Measurements from ENCODE around the gene CRACDL. TPM values are rescaled to one million over a fixed set of nuclear protein-coding genes. Genes with fewer than 3 reads are reported as not detected.

CRACDL gene
- total RNA-seq, 1 experiment from 2014 or later: 1.1 TPM

GRCh38 chr2:98761909-98762308 is 174.1 kb downstream of the CRACDL start:
- CTCF ChIA-PET: no interaction called here
- no peak overlapping the region for H3K4me3 Mint-ChIP-seq (ENCODE audit: unreplicated experiment)
- POLR2A ChIA-PET: no interaction called here
- intact Hi-C loops (cut with micrococcal nuclease; ENCODE audit: unreplicated experiment): no loop called here
- no peaks in the 10 kb centered on the region for H3K9me3 Mint-ChIP-seq (ENCODE audit: unreplicated experiment)
- no peak for DNase-seq
- TF ChIP-seq CTCF (IDR thresholded peaks at IDR 0.05; ENCODE audit: insufficient read depth in 1 of 2, low read depth in 1 of 2, low read length in 1 of 2, severe bottlenecking in 1 of 2, unreplicated experiment in 1 of 2): no peak
- BruUV-seq (replicated peaks): no TSS peak
- no peaks in the 10 kb centered on the region for H3K27me3 ChIP-seq (replicated peaks; ENCODE audit: control insufficient read depth, insufficient read depth, low read length)
- H3K27me3 Mint-ChIP-seq (ENCODE audit: insufficient read depth, unreplicated experiment): no peaks in the 10 kb centered on the region
- no peaks in the 10 kb centered on the region for H3K36me3 ChIP-seq (ENCODE audit: control insufficient read depth, insufficient read depth, low read length)
- H3K36me3 Mint-ChIP-seq (ENCODE audit: insufficient read depth, unreplicated experiment): peaks cover 9% of the 10 kb centered on the region
- no peaks in the 10 kb centered on the region for H3K9me3 ChIP-seq
- peaks cover 21% of the 10 kb centered on the region for H3K4me1 Mint-ChIP-seq (ENCODE audit: low read depth, unreplicated experiment)
- peaks cover 23% of the 10 kb centered on the region for H3K4me1 ChIP-seq
- no peak overlapping the region for H3K4me3 ChIP-seq (ENCODE audit: low read depth, low read length)
- H3K27ac Mint-ChIP-seq (ENCODE audit: unreplicated experiment): no peak overlapping the region

- BruUV-seq (replicated peaks): no TSS peak
- POLR2A ChIA-PET: no interaction called here
Measured at GRCh38 chr2:98761267-98761781, 174.7 kb downstream of the CRACDL start.

GRCh38 chr2:98759827-98760625 is 176.0 kb downstream of the CRACDL start:
- Mint-ChIP-seq H3K27me3 (ENCODE audit: insufficient read depth, unreplicated experiment) (no peaks in the 10 kb centered on the region), H3K4me3 (ENCODE audit: unreplicated experiment) (no peak overlapping the region), H3K9me3 (ENCODE audit: unreplicated experiment) (no peaks in the 10 kb centered on the region), H3K36me3 (ENCODE audit: insufficient read depth, unreplicated experiment) (no peaks in the 10 kb centered on the region), H3K27ac (ENCODE audit: unreplicated experiment) (no peak overlapping the region), H3K4me1 (ENCODE audit: low read depth, unreplicated experiment) (peaks cover 11% of the 10 kb centered on the region)
- TF ChIP-seq CTCF (IDR thresholded peaks at IDR 0.05; ENCODE audit: insufficient read depth in 1 of 2, low read depth in 1 of 2, low read length in 1 of 2, severe bottlenecking in 1 of 2, unreplicated experiment in 1 of 2): no peak
- H3K36me3 ChIP-seq (ENCODE audit: control insufficient read depth, insufficient read depth, low read length): no peaks in the 10 kb centered on the region
- no peaks in the 10 kb centered on the region for H3K9me3 ChIP-seq
- H3K27me3 ChIP-seq (replicated peaks; ENCODE audit: control insufficient read depth, insufficient read depth, low read length): no peaks in the 10 kb centered on the region
- peaks cover 13% of the 10 kb centered on the region; the same call in 1 of the 2 replicates for H3K4me1 ChIP-seq
- intact Hi-C loops (cut with micrococcal nuclease; ENCODE audit: unreplicated experiment): no loop called here
- BruUV-seq (replicated peaks): no TSS peak
- ChIA-PET POLR2A (no interaction called here), CTCF (no interaction called here)
- H3K4me3 ChIP-seq (ENCODE audit: low read depth, low read length): no peak overlapping the region
- DNase-seq: no peak

More at GRCh38 chr2:98761267-98761781, 174.7 kb downstream of the CRACDL start:
- no peak overlapping the region for H3K4me3 ChIP-seq (ENCODE audit: low read depth, low read length)
- no peak for TF ChIP-seq CTCF (IDR thresholded peaks at IDR 0.05; ENCODE audit: insufficient read depth in 1 of 2, low read depth in 1 of 2, low read length in 1 of 2, severe bottlenecking in 1 of 2, unreplicated experiment in 1 of 2)
- Mint-ChIP-seq H3K27me3 (ENCODE audit: insufficient read depth, unreplicated experiment) (no peaks in the 10 kb centered on the region), H3K4me3 (ENCODE audit: unreplicated experiment) (no peak overlapping the region), H3K9me3 (ENCODE audit: unreplicated experiment) (no peaks in the 10 kb centered on the region), H3K4me1 (ENCODE audit: low read depth, unreplicated experiment) (peaks cover 15% of the 10 kb centered on the region), H3K36me3 (ENCODE audit: insufficient read depth, unreplicated experiment) (peaks cover 4% of the 10 kb centered on the region), H3K27ac (ENCODE audit: unreplicated experiment) (no peak overlapping the region)
- H3K9me3 ChIP-seq: no peaks in the 10 kb centered on the region
- intact Hi-C loops (cut with micrococcal nuclease; ENCODE audit: unreplicated experiment): no loop called here
- H3K27me3 ChIP-seq (replicated peaks; ENCODE audit: control insufficient read depth, insufficient read depth, low read length): no peaks in the 10 kb centered on the region
- no peaks in the 10 kb centered on the region for H3K36me3 ChIP-seq (ENCODE audit: control insufficient read depth, insufficient read depth, low read length)
- CTCF ChIA-PET: no interaction called here
- DNase-seq: no peak
- peaks cover 20% of the 10 kb centered on the region for H3K4me1 ChIP-seq
